NCI-H2029 treated with DMSO at 0.1 percent for 48 hours (cell line): ENCODE results near the gene SPSB1.

Experiments used
- DNase-seq: peaks from one replicate; lab custom pipeline; 2025; lab: John Stamatoyannopoulos, UW

Gene SPSB1

DNA sequence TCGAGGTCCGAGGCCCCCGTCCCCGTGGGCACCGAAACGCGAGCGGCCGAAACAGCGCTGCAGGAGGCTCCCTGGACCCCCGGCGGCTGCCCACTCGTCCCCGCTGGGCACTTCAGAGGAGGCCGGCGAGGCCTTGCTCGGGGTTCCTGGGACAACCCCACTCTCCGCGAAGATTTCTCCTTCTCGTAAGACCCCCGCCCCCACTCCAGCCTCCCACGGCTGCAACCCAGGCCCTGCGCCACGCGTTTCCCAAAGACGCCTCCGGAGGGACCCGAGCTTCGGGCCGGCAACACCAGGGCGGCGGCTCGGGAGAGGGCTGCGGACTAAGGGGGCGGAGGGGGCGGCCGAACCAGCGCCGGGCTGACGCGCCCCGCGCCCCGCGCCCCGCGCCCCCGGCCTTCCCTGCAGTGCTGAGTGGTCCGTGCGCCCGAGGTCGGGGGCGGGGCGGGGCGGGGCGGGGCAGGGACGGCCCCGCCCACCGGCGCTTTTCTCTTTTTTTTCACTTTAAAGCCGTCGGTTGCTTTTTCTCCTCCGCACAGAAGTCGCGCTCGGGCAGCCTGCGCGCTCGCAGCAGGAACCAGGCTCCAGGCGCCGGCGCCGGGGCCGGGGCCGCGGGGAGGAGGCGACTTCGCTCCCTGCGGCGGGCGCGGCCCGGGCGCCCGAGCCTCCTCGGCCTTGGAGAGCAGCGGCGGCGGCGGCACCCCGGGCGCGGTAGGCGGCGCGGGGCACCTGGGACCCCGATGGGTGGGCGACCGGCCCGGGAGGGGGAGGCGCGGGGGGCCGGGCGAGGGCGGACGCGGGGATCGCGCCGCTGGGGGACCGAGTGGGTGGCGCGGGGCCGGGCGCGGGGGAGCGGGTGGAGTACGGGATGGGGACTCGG lies at the start of gene SPSB1:
Gene SPSB1 (plus strand): TSS at position 534 of the 880 bp plus-strand sequence. CDS start 62,998 bp downstream, outside the sequence.
- no peak for DNase-seq

DNA sequence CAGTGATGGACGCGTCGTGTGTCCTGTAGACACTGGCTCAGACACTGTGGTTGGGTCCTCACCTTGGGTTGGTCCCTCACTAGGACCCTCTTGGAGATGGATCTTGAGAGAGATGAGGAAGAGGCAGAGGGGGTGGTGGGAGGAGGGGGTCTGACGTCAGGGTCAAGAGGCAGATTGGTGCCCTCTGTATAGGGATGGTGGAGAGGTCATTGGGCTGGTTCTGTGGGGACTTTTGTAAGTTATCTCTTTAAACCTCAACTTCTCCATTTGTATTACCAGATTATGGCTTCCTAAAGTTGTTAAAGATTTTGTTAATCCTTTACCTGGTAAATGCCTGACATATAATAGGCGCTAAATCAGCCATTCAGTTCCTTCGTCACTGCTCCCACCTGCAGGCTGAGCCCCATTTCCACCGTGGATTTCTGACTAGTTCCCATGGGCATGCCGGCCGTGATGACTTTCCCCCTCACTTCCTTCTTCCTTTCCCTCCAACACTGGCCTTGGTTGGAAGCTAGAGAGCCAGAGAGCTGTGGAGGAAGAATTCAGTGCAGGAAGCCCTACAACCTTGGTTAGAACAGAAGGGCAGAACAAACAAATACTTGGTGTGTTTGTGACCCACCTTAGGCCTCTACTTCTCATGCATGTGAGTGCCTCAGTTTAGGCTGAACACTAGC lies 49.5 kb upstream of the SPSB1 start:
- no peak for DNase-seq

DNA sequence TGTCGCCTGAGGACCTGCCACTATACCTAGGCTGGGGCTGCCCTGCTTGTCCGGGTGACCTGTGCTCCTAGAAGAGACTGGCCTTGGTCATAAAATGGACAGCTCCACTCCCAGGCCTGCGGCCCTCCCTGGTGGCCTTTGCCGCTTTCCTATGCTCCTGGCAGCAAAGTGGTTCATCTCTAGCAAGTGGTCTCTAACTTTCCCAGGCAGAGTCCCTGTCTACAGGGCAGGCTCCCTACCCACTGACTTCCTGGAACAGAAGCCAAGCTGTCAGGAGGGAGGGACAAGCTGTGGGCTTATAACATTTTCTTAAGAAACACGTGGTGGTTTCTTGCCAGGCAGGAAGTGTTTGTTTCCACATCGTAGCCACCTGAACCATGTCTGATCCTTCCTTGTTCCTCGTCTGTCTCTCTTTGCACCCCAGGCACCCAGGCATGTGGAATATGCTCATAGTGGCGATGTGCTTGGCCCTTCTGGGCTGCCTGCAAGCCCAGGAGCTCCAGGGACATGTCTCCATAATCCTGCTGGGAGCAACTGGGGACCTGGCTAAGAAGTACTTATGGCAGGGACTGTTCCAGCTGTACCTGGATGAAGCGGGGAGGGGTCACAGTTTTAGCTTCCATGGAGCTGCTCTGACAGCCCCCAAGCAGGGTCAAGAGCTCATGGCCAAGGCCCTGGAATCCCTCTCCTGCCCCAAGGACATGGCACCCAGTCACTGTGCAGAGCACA lies 48.0 kb upstream of the SPSB1 start:
- no peak for DNase-seq

DNA sequence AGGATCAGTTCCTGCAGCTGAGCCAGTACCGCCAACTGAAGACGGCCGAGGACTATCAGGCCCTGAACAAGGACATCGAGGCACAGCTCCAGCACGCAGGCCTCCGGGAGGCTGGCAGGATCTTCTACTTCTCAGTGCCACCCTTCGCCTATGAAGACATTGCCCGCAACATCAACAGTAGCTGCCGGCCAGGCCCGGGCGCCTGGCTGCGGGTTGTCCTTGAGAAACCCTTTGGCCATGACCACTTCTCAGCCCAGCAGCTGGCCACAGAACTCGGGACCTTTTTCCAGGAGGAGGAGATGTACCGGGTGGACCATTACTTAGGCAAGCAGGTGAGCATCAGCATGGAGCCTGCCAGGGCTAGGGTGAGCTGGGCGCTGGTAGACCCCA lies 47.5 kb upstream of the SPSB1 start:
- DNase-seq = no peak

DNA sequence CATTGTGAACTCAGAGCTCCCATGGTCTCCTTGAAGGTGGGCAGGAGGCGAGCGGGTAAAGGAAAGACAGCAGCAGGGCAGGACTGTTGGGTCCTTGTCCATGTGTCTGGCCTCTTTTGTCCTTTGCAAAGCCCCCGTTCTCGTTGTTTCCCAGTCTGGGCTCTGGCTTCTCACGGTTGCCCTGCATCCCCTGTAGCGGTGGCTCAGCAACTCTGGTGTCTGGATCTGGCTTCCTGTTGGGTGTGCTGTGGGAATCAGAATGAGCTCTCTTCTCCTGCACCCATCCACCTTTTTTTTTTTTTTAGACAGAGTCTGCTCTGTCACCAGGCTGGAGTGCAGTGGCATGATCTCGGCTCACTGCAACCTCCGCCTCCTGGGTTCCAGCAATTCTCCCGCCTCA lies 47.0 kb upstream of the SPSB1 start:
- DNase-seq = no peak

DNA sequence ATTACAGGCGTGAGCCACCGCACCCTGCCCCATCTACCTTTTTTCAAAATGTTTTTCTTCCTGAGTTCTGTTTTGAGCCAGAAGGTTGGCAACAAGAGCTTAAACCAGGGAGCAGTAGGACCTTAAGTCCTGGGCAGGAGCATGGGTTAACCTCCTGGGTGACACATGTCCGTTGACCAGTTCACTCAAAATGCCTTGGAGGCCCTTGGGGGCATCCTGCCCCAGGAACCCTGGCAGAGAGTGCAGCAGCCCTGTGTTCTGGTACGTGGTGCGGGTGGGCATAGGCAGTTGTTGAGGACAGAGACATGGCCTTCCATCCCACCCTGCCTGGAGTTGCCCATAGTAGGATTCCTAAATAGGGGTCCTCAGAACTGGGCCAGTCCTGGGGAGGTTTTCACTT lies 46.5 kb upstream of the SPSB1 start:
- no peak for DNase-seq

DNA sequence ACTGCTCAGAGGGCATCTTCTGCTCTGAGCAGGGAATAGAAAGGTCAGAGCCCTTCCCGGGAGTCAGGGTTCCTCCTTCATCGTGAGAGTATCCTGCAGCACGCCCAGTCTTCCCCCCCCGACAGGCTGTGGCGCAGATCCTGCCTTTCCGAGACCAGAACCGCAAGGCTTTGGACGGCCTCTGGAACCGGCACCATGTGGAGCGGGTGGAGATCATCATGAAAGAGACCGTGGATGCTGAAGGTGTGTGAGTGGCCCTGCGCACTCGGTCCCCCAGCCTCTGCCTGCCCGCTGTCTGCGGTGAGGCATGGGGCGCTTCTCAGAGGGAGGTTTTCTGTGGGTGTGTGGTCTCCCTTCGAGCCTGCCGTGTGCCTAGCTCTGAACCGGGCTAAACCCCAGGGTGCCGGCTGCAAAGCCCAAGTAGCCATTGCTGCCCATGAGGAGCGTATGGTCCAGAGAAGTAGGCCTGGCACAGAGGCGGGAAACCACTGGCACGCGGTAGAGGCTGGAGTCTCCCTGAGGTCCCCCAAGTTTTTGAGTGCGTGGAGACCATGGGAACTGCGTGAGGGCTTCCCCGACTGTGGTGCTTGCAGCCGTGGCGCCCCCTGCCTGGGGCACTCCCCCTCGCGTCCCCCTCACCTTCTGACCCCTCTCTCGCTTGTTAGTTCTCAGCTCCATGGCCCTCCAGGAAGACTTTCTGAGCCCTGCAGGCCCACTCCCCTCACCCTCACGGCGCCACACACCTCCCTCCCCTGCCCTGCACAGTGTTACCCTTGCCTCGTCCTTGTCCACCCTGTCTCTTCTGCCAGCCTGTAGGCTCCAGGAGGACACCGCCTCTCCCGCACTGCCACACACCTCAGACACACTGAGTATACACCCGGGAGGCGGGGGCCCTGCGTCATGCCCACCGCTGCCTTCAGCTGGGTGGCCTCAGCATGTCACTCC lies 45.6 kb upstream of the SPSB1 start:
- DNase-seq = no peak

DNA sequence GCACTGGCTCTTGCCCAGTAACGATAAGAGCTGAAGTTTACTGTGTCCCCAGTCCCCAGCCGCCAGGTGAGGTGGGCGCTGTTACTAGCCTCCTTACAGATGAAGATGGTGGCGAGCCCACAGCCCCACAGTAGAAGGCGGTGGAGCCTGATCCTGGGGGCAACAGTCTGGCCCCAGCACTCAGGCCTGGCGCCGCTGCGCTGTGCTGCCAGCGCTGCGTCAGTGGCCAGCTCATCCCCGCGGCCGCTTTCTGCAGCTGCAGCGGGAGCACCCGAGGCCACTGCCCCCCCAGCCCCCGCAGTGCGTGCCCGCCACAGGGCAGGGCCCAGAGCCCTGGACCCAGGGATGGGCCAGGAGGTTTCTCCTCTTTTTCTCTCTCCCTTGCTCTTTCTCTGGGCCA lies 44.8 kb upstream of the SPSB1 start:
- DNase-seq = no peak

DNA sequence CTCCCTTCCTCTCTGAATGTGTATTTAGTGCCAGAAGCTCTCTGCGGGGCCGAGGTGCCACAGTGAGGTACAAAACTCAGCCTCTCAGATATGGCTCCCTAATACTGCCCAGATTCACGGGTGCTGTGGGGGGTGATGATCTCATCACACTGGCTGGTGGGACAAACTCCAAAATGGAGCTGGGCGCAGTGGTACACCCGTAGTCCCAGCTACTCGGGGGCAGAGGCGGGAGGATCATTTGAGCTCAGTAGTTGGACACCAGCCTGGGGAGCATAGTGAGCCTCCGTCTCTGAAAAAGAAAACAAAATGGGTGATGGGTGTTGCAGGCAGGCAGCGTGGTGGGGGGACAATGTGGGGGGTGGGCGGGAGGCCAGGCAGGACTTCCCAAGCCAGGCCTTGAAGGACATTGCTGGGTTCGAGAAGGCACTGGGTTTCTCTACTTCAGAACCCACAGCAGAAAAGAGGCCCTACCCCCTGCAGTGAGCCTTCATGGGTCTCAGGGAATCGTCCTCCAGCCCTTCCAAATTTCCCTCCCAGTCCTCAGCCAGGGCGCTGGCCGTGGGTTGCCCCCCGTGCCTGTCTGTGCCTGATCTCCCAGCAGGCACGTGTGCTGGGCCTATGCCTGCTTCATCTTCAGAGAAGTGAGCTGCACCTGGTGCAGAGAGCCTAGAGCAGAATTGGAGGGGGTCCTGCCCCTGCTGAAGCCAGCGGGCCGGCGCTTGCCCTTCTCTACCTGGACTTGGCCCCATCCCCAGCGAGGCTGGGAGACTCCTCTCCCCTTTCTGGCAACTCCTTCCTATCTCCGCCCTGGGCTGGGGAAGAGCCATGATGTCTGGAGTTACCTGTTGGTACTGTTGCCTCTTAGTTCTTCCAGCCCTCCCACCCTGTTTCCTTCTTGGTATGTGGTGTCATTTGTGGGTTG lies 44.1 kb upstream of the SPSB1 start:
- no peak for DNase-seq

DNA sequence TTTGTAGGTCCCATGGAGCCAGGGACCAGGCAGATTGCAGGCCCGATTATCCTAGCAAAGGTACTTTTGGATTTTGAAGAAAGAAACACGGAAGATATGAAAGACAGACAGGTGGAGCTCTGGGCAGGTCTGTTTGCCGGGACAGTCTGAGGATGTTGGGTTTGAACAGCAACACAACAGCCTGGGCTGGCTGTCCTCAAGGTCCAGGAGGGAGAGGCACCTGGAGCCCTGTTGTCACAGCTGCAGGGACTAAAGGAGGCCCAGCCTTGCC lies 43.5 kb upstream of the SPSB1 start:
- no peak for DNase-seq

DNA sequence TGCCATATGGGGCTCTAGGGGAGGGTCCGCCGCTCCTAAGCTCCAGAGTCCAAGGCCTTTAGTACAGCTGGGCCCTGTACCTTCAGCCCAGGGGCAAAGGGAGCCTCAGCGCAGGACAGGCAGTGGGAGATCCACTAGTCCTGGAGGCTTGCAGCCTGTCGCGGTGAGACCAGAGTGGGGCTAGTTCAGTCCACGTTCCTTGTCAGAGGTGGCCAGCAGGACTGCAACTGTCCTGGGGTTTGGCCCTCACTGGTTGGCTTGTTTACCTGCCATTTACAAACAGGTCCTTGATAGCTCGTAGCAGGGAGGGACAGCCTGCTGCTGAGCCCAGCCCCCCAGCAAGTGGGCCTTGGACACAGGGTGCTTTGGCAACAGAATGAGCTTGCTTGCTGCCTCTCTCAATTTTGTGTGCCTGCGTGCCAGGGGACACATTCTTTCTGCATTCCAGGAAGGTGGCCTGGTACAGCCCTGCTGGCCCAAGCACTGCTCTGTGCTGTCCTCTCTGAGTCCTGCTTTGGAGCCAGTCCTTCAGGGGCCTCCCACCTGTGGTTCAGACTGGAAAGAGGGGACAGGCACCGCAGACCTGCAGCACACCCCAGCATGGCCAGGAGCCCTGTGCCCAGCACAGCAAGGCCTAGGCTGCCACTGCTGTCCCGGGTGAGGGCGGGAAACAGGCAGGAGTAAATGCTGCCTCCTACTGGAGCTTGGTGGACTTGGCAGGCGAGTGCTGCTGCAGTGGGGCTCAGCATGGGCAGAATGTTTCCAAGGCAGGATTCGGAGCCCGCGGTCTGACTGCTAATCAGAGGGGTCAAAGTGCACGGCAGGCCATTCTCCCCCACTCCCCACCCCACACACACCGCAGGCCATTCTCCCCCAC lies 42.9 kb upstream of the SPSB1 start:
- DNase-seq = no peak

DNA sequence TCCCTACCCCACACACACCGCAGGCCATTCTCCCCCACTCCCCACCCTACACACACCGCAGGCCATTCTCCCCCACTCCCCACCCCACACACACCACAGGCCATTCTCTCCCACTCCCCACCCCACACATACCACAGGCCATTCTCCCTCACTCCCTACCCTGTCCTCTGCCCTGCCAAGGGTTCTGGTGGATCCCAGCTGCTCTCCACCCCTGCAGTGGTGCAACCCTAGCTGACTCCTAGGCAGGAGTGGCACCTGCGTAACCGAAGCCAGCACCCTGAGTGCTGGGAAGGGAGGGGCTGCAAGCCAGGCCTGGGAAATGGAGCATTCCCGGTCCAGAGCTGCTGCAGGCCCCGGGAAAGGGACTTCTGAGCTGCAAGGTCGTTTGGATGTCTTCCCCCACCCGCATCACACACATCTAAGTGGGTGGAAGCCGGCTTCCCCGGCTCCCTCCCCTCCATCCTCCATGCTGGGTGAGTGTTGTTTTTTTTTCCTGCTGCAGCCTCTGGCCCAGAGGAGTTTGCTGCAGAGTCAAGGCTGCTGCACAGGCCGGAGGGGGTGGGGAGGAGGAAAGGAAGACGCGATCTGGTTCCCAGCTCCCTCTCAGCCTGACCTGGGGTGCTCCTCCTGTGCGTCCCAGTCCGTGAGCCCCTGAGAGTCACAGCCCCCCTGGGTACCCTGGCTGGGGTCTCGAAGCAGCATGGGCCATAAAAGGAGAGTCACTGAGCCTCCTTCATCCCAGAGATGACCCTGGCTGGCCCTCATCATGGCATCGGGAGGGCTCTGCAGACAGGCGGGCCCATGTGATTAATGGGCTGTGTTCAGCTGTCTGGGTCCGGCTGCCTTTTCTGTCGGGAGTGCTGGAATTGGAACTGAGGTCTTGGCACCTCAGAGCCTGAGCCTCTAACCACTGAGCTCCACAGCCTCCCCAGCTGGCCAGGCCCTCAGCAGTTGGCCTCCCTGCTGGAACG lies 42.0 kb upstream of the SPSB1 start:
- no peak for DNase-seq

DNA sequence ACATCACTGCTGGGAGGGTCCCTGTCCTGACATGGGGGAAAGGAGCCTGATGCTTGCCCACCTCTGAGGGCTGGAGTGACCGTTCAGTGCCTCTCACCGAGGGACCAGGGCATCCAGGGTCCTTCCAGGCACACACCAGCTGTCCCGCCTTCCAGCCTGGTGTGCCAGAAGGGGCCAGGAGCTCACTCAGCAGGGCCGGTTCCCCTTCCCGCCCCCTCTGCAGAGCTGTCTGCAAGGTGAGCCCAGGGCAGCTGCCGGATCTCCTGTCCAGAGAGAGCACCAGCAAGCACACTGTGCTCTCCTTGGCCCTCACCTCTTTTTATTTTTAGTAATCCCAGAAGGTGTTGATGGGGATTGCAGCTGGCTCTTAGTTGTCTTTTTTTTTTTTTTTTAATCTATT lies 41.2 kb upstream of the SPSB1 start:
- DNase-seq = no peak

DNA sequence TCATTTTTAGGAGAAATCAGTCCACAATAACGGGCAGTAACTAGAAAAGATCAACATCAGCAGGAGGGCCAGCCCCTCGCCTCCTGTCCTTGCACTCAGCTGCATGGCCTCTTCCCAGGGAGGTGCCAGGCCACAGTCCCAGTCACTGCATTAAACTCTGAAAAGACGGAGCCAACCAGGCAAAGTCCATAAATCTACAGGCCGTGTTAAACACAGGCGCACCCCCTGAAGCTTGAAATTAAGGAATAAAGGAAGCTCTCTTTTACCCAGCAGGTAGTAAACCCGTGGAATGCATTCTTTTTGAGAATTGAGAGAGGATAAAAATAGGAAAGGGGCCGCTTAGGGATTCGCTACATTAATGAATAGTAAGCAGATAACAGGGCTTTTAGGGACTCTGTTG lies 39.7 kb upstream of the SPSB1 start:
- DNase-seq = no peak

DNA sequence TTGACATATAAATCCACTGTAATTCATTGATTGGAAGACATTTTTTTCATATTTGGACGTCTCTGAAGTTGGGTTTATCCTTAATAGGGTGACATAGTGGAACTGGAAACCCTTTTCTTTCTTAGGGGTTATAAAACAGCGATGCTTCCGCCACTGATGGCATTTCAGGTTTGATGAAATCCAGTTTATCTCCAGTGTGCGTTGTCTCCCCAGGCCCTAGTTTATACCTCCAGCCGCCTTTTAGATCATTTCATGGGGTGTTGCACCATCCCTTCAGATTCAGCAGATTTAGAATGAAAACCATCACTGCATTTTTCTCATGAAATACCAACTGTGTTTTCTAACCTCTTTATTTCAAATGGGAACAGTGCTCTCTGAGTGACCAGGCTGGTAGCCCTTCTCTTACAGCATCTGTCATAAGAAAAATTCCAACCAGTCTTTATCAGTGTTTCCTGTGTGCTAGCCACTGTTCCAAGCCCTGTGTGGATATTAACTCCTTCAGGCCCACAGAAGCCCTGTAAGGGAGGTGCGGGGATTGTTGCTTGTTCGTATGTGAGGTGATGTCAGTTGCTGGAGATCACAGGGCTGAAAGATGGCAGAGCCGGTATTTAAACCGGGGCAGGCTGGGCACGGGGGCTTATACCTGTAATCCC lies 39.1 kb upstream of the SPSB1 start:
- no peak for DNase-seq

DNA sequence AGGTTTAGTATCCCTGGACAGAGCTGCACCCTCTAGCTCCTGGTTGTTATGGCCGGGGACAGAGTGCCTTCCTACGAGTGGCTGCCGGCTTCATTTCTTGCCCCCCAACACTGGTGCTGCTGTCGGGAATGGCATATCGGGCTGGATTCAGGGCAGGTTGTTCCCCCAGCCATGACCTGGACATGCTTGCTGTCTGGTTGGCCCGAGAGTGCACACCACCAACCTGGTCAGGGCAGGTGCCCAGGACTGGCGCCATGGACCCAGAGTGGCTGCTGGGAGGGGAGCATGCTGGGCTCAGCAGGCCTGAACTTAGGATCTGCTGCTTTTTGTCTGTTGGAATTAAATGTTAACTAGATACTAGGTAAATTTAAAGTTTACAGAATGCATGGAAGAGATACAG lies 36.4 kb upstream of the SPSB1 start:
- DNase-seq = no peak

DNA sequence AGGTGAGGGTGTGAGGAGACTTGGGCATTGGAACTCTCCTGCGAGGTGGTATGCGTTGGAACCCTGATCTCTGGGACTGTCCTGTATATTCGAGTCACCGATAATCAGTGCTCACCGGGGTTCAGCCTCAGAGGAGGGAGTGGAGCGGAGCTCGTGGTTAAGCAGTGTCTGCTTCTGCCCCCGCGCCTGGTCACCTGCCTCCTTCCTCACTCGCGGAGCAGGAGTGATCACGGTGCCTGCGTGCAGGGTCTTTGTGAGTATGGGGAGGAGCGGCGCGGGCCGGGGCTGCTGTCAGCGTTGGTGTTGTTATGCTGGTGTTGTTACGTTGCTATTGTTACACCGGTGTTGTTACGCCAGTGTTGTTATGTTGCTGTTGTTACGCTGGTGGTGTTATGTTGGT lies 34.8 kb upstream of the SPSB1 start:
- no peak for DNase-seq

DNA sequence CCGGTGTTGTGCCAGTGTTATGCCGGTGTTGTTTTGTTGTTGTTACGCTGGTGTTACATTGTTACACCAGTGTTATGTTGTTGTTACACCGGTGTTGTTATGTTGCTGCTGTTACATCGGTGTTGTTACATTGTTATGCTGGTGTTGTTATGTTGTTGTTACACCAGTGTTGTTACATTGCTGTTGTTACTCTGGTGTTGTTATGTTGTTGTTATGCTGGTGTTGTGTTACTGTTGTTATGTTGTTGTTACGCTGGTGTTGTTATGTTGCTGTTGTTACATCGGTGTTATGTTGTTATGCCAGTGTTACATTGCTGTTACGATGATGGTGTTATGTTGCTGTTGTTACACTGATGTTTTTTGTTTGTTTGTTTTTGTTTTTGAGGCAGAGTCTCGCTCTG lies 34.1 kb upstream of the SPSB1 start:
- no peak for DNase-seq
